Esophagus muscularis mucosa (tissue), 4 donors: ENCODE measurements around the gene BICC1. TPM values are rescaled to one million over a fixed set of nuclear protein-coding genes. Genes with fewer than 3 reads are reported as not detected.

Experiments used
- DNase-seq: peaks from one replicate; pipeline ENCODE4 v3.0.0-alpha.2; 2017; ENCODE audit errors: extremely low spot score
- H3K27ac ChIP-seq, 4 donors: fragments of 200-600 bp; sonication (generic); replicated peaks in 1 of 4; 1 replicate in 3 of 4; 2 replicates in 1 of 4; pipeline ENCODE4 v1.5.1; 2016 to 2019; ENCODE audit warnings: mild to moderate bottlenecking in 1 of 4
- H3K27me3 ChIP-seq, 4 donors: fragments of 200-600 bp; sonication (generic); one replicate each; pipeline versions ENCODE4 v1.5.1 to v1.6.0; 2016 to 2019
- H3K36me3 ChIP-seq, 4 donors: fragments of 200-600 bp; sonication (generic); one replicate each; pipeline ENCODE4 v1.5.1; 2016 to 2019
- H3K4me1 ChIP-seq, 4 donors: fragments of 200-600 bp; sonication (generic); one replicate each; pipeline ENCODE4 v1.5.1; 2016 to 2019
- H3K4me3 ChIP-seq, 4 donors: fragments of 200-600 bp; sonication (generic); 1 replicate in 2 of 4; 2 replicates in 2 of 4; pipeline ENCODE4 v1.5.1; 2016 to 2019; ENCODE audit warnings: mild to moderate bottlenecking in 4 of 4, moderate library complexity in 1 of 4
- H3K9me3 ChIP-seq, 4 donors: fragments of 200-600 bp; sonication (generic); 1 replicate in 3 of 4; 2 replicates in 1 of 4; pipeline ENCODE4 v1.5.1; 2016 to 2019
- EP300 ChIP-seq: sonication (generic); formaldehyde crosslinking; IDR thresholded peaks from one replicate; pipeline ENCODE4 v1.6.1; 2017; ENCODE audit warnings: antibody characterized with exemption
- POLR2A ChIP-seq: fragments of 450-650 bp; IDR thresholded peaks from one replicate; pipeline ENCODE4 v1.6.1; 2017; ENCODE audit warnings: antibody characterized with exemption, moderate library complexity, mild to moderate bottlenecking, low read depth
- POLR2AphosphoS5 ChIP-seq, 2 donors: sonication (generic); formaldehyde crosslinking; IDR thresholded peaks; one replicate each; pipeline ENCODE4 v1.6.1; 2017; ENCODE audit warnings: antibody characterized with exemption in 2 of 2
- WGBS: methylation state at CpG from one replicate; pipeline ENCODE4 v1.1.5; 2018; 5-methylcytosine and 5-hydroxymethylcytosine counted together
- intact Hi-C: fragments of 100-400 bp; cut with DNase I; formaldehyde crosslinking; loops from one replicate; pipeline ENCODE4 v1.15.1; 2023
- total RNA-seq, 4 donors: library from RNA; depleted of rRNA; stranded (reverse); fragments of >200 nt; gene quantifications; one replicate each; pipeline versions ENCODE4 v1.1.0 to v1.2.1, GENCODE V29; 2016
- TF ChIP-seq, protein P1 (sequence below), 3 experiments: fragments of 200-600 bp in 2 of 3; fragments of 450-650 bp in 1 of 3; sonication (generic) in 2 of 3; IDR thresholded peaks; one replicate each; pipeline ENCODE4 v1.5.1; 2017 to 2019; ENCODE audit warnings: antibody characterized with exemption in 3 of 3, mild to moderate bottlenecking in 2 of 3, moderate library complexity in 1 of 3

BICC1 gene
- total RNA-seq, 4 donors from 2014 or later: 19.1 to 24.9 (median 20.5) TPM

DNA sequence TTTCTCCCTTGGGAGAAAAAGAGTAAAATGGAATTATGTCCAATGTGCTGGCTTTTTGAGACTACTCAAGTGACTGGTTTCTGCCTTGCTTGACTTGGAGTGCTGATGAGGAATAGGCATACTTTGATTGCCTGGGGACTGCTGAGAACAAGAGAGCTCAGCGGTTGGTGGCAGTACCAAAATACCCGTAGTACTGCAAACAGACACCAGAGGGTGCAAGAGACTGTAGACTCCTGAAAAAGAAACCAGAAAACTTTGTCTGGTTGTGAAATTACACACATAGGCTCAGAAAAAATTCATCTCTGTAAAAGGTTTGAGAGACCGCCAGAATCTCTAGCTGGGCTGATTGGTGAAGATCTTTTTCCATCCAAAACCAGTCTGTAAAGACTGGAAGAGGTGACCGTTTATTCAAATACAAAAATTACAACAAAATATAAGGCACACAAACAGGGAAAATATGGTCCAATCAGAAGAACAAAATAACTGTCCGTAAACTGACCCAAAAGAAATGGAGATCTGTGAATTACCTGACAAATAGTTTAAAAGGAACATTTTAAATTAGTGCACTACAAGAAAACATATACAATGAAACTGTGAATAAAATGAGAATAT is 18.5 kb downstream of the BICC1 start:
- no peak overlapping the region for H3K27ac ChIP-seq
- no peak overlapping the region for H3K4me3 ChIP-seq
- no peaks in the 10 kb centered on the region for H3K36me3 ChIP-seq
- TF ChIP-seq POLR2AphosphoS5 (IDR thresholded peaks at IDR 0.05): no peak
- no peak for TF ChIP-seq POLR2A
- TF ChIP-seq, protein P1, sequence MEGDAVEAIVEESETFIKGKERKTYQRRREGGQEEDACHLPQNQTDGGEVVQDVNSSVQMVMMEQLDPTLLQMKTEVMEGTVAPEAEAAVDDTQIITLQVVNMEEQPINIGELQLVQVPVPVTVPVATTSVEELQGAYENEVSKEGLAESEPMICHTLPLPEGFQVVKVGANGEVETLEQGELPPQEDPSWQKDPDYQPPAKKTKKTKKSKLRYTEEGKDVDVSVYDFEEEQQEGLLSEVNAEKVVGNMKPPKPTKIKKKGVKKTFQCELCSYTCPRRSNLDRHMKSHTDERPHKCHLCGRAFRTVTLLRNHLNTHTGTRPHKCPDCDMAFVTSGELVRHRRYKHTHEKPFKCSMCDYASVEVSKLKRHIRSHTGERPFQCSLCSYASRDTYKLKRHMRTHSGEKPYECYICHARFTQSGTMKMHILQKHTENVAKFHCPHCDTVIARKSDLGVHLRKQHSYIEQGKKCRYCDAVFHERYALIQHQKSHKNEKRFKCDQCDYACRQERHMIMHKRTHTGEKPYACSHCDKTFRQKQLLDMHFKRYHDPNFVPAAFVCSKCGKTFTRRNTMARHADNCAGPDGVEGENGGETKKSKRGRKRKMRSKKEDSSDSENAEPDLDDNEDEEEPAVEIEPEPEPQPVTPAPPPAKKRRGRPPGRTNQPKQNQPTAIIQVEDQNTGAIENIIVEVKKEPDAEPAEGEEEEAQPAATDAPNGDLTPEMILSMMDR (IDR thresholded peaks at IDR 0.05): peak; percentile 58 to 79 (median 64)
- TF ChIP-seq EP300: no peak
- intact Hi-C loops: no loop called here
- 52% methylated on average over 5 of the region's 5 CpGs for WGBS
- no peaks in the 10 kb centered on the region for H3K27me3 ChIP-seq
- DNase-seq: no peak
- peaks cover 0 to 11% (median 0%) of the 10 kb centered on the region in 4 donors for H3K9me3 ChIP-seq
- H3K4me1 ChIP-seq: peaks cover 0 to 13% (median 6%) of the 10 kb centered on the region in 4 donors

DNA sequence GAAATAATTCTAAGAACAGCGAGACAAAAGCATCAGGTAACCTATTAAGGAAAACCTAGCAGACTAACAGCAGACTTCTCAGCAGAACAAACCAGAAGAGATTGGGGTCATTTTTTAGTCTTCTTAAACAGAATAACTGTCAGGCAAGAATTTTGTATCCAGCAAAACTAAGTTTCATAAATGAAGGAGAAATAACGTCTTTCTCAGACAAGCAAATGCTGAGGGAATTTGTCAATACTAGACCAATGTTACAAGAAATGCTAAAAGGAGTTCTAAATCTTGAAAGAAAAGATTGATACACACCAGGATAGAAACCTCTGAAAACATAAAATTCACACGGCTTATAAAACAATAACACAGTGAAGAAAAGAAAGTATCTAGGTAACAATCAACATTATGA is 22.6 kb downstream of the BICC1 start:
- no peaks in the 10 kb centered on the region for H3K36me3 ChIP-seq
- TF ChIP-seq, protein P1 (IDR thresholded peaks at IDR 0.05): no peak
- TF ChIP-seq POLR2AphosphoS5 (IDR thresholded peaks at IDR 0.05) (no peak), POLR2A (no peak), EP300 (no peak)
- peaks cover 0 to 16% (median 0%) of the 10 kb centered on the region in 4 donors for H3K9me3 ChIP-seq
- 94% methylated on average over 3 of the region's 3 CpGs for WGBS
- peaks cover 0 to 4% (median 0%) of the 10 kb centered on the region in 4 donors for H3K4me1 ChIP-seq
- H3K27me3 ChIP-seq: no peaks in the 10 kb centered on the region
- no peak for DNase-seq
- intact Hi-C loops: no loop called here
- H3K27ac ChIP-seq: no peak overlapping the region
- no peak overlapping the region for H3K4me3 ChIP-seq

DNA sequence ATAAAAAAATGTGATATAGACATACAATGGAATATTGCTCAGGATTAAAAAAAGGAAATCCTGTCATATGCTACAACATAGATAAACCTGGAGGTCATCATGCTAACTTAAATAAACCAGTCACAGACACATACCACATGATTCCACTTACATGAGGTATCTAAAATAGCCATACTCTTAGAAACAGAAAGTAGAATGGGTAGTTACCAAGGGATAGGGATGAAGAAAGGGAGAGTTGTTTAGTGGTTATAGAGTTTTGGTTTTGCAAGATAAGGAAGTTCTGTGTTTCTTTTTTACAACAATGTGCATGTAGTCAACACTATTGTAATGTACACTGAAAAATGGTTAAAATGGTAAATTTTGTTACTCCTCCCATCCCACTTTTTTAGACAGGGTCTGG is 30.5 kb downstream of the BICC1 start:
- DNase-seq: no peak
- intact Hi-C loops: no loop called here
- TF ChIP-seq POLR2AphosphoS5 (IDR thresholded peaks at IDR 0.05) (no peak), EP300 (no peak), POLR2A (no peak)
- TF ChIP-seq, protein P1 (IDR thresholded peaks at IDR 0.05): no peak

DNA sequence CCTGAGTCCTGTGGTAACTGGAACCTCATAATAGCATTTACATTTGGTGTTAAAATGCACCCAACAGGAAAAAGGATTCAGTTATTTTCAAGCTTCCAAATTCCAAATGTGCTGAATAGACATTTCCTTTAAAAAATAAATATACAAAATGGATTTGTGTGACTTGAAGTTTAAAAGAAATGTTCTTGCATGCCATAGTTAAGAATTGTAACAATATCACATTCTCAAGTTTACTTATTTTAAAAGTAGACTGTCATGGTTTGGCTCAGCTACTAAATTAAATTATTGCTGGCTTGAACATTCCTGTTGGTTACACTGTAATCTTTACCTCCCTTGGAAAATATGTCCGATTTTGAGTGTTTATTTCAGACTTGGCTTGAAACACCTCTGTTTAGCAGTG is 31.5 kb downstream of the BICC1 start:
- peaks cover 0 to 10% (median 5%) of the 10 kb centered on the region in 4 donors for H3K4me1 ChIP-seq
- 45% methylated on average over 1 of the region's 1 CpG for WGBS
- DNase-seq: no peak
- no peaks in the 10 kb centered on the region for H3K36me3 ChIP-seq
- TF ChIP-seq POLR2AphosphoS5 (IDR thresholded peaks at IDR 0.05) (no peak), EP300 (no peak), POLR2A (no peak)
- TF ChIP-seq, protein P1 (IDR thresholded peaks at IDR 0.05): no peak
- no peak overlapping the region for H3K4me3 ChIP-seq
- H3K9me3 ChIP-seq: no peaks in the 10 kb centered on the region
- H3K27me3 ChIP-seq: no peaks in the 10 kb centered on the region
- intact Hi-C loops: no loop called here
- no peak overlapping the region for H3K27ac ChIP-seq

More for the DNA sequence above, 30.5 kb downstream of the BICC1 start:
- H3K4me3 ChIP-seq: no peak overlapping the region
- no peaks in the 10 kb centered on the region for H3K36me3 ChIP-seq
- H3K9me3 ChIP-seq: no peaks in the 10 kb centered on the region
- H3K27me3 ChIP-seq: no peaks in the 10 kb centered on the region
- H3K4me1 ChIP-seq: peaks cover 0 to 10% (median 5%) of the 10 kb centered on the region in 4 donors
- no peak overlapping the region for H3K27ac ChIP-seq

DNA sequence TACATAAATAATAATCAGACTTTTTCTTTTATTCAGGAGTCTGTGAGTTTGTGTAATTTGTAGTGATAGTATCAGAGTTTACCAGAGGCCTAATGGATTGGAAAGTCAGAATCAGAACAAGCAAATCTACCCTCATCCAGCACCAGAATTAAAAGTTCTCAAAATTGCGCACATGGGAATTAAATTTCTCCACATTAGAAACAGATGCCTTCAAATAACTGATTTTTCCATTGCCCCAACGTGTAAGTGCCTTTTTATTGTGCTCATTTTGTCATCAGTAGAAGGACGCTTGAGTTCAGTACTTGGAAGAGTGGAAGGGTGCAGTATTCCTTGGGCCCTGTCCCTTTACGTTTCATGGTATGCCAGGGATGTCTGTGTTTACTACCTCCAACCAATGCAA is 32.8 kb downstream of the BICC1 start:
- H3K27ac ChIP-seq: no peak overlapping the region

More for the DNA sequence above, 32.8 kb downstream of the BICC1 start:
- no peak for TF ChIP-seq POLR2A
- Histone ChIP-seq H3K9me3 (no peaks in the 10 kb centered on the region), H3K27me3 (no peaks in the 10 kb centered on the region), H3K36me3 (no peaks in the 10 kb centered on the region), H3K4me1 (peaks cover 0 to 10% (median 5%) of the 10 kb centered on the region in 4 donors), H3K4me3 (no peak overlapping the region)
- intact Hi-C loops: no loop called here
- 86% methylated on average over 4 of the region's 4 CpGs for WGBS
- no peak for DNase-seq
